Measurements from ENCODE around the gene CNNM4. TPM values are rescaled to one million over a fixed set of nuclear protein-coding genes. Genes with fewer than 3 reads are reported as not detected.

The CNNM4 gene
- polyA plus RNA-seq, 1 of the 3 experiments (the other 2 are of a cell fraction) = 5.5 TPM

GRCh38 chr2:96816836-96817702 is 56.4 kb downstream of the CNNM4 start:
- CTCF ChIA-PET = interaction anchor here (0.6 to 6.1 kb wide), 12 partner anchors 10 to 141 kb away, joined by 3 to 35 read pairs (median 4); partner anchors contain the start of gene ANKRD39
- peak overlapping the region; percentile 18; the same call in 1 of the 2 replicates for H2AFZ ChIP-seq (ENCODE audit: low read depth)
- POLR2A ChIA-PET = interaction anchor here (1.2 to 1.3 kb wide), 2 partner anchors 26 to 41 kb away, joined by 5 read pairs; partner anchors contain the start of gene ANKRD39

GRCh38 chr2:96817882-96818281 is 57.2 kb downstream of the CNNM4 start:
- WGBS (ENCODE audit: low lambda C conversion rate) = 95% methylated on average over 8 of the region's 8 CpGs
- peaks cover 5 to 42% of the 10 kb centered on the region in 2 experiments; a peak in 3 of 4 replicates for H3K4me1 ChIP-seq (ENCODE audit: control insufficient read depth in 1 of 2, insufficient read depth in 2 of 2, low read depth in 1 of 2, low read length in 1 of 2)
- peaks cover 26% of the 10 kb centered on the region for H4K20me1 ChIP-seq (ENCODE audit: insufficient read depth)
- H2AFZ ChIP-seq (ENCODE audit: low read depth) = no peak overlapping the region
- POLR2A ChIA-PET = interaction anchor here (1.3 kb wide), 1 partner anchor 25 kb away, joined by 5 read pairs; no protein-coding TSS in a partner anchor
- TF ChIP-seq REST (IDR thresholded peaks at IDR 0.05; ENCODE audit: low read depth, low read length) (no peak), USF1 (IDR thresholded peaks at IDR 0.05; ENCODE audit: borderline replicate concordance, low read depth) (no peak), RAD21 (IDR thresholded peaks at IDR 0.05; ENCODE audit: low read length) (no peak), FOXM1 (IDR thresholded peaks at IDR 0.05; ENCODE audit: low read depth) (no peak), YY1 (IDR thresholded peaks at IDR 0.05; ENCODE audit: low read depth) (no peak)
- H3F3A ChIP-seq (replicated peaks; ENCODE audit: insufficient read depth) = peaks cover 4% of the 10 kb centered on the region
- H3K79me2 ChIP-seq (ENCODE audit: insufficient read depth) = peaks cover 7% of the 10 kb centered on the region; the same call in 1 of the 2 replicates
- H3K9me2 ChIP-seq = no peaks in the 10 kb centered on the region
- no peak for DNase-seq
- no peaks in the 10 kb centered on the region for H3K36me3 ChIP-seq (replicated peaks in 1 of 2; ENCODE audit: control insufficient read depth in 1 of 2, insufficient read depth in 2 of 2, low read length in 1 of 2)
- no peak overlapping the region for H3K9ac ChIP-seq
- H3K4me3 ChIP-seq (ENCODE audit: low read depth in 2 of 2, low read length in 1 of 2) = peak overlapping the region; percentile 61 to 73; a peak in 2 of 4 replicates
- no peaks in the 10 kb centered on the region for H3K9me3 ChIP-seq
- no peaks in the 10 kb centered on the region for H3K27me3 ChIP-seq (ENCODE audit: insufficient read depth)
- CTCF ChIA-PET = interaction anchor here (0.6 to 6.1 kb wide), 8 partner anchors 15 to 338 kb away, joined by 3 to 35 read pairs (median 4); no protein-coding TSS in a partner anchor
- H3K27ac ChIP-seq (ENCODE audit: low read depth in 2 of 2, low read length in 1 of 2) = no peak overlapping the region
- peak overlapping the region; percentile 88 for H3K4me2 ChIP-seq

More at GRCh38 chr2:96816836-96817702, 56.4 kb downstream of the CNNM4 start:
- TF ChIP-seq FOXJ3 (CRISPR knock-in tag; IDR thresholded peaks at IDR 0.05) (no peak), USF2 (IDR thresholded peaks at IDR 0.05; ENCODE audit: borderline replicate concordance, low read depth, low read length) (no peak), CHD2 (IDR thresholded peaks at IDR 0.05; ENCODE audit: low read length, partially characterized antibody) (no peak), RFX5 (IDR thresholded peaks at IDR 0.05; ENCODE audit: low read length) (no peak), FOXM1 (IDR thresholded peaks at IDR 0.05; ENCODE audit: low read depth) (no peak), TCF12 (IDR thresholded peaks at IDR 0.05) (no peak)
- H3F3A ChIP-seq (replicated peaks; ENCODE audit: insufficient read depth) = peaks cover 4% of the 10 kb centered on the region
- H3K4me2 ChIP-seq = peak overlapping the region; percentile 88
- DNase-seq = peak; percentile 51
- H3K4me3 ChIP-seq (ENCODE audit: low read depth in 2 of 2, low read length in 1 of 2) = peak overlapping the region; percentile 61 to 73
- H3K27ac ChIP-seq (ENCODE audit: low read depth in 2 of 2, low read length in 1 of 2) = peak overlapping the region in 1 of 2 experiments; percentile 91; a peak in 2 of 4 replicates
- WGBS (ENCODE audit: low lambda C conversion rate) = 9% methylated on average over 13 of the region's 89 CpGs
- peaks cover 7% of the 10 kb centered on the region; the same call in 1 of the 2 replicates for H3K79me2 ChIP-seq (ENCODE audit: insufficient read depth)
- no peaks in the 10 kb centered on the region for H3K9me3 ChIP-seq
- H3K4me1 ChIP-seq (ENCODE audit: control insufficient read depth in 1 of 2, insufficient read depth in 2 of 2, low read depth in 1 of 2, low read length in 1 of 2) = peaks cover 5 to 40% of the 10 kb centered on the region in 2 experiments; a peak in 3 of 4 replicates
- no peaks in the 10 kb centered on the region for H3K36me3 ChIP-seq (replicated peaks in 1 of 2; ENCODE audit: control insufficient read depth in 1 of 2, insufficient read depth in 2 of 2, low read length in 1 of 2)
- H3K27me3 ChIP-seq (ENCODE audit: insufficient read depth) = no peaks in the 10 kb centered on the region
- peaks cover 26% of the 10 kb centered on the region for H4K20me1 ChIP-seq (ENCODE audit: insufficient read depth)
- peak overlapping the region; percentile 31 for H3K9ac ChIP-seq
- no peaks in the 10 kb centered on the region for H3K9me2 ChIP-seq
